ENCODE results near the gene SMARCD1.

The SMARCD1 gene

GRCh38 chr12:50057896-50058670 is 27.1 kb upstream of the SMARCD1 start:
- H3K79me2 ChIP-seq (ENCODE audit: insufficient read depth, low read depth), result no peaks in the 10 kb centered on the region
- H3K36me3 ChIP-seq (ENCODE audit: insufficient read depth), result no peaks in the 10 kb centered on the region
- H3K27ac ChIP-seq, result no peak overlapping the region
- TF ChIP-seq CTCF (conservative IDR thresholded peaks at IDR 0.05; ENCODE audit: low read depth, low read length), result no peak
- H4K20me1 ChIP-seq (ENCODE audit: insufficient read depth), result no peaks in the 10 kb centered on the region
- H3K4me2 ChIP-seq, result peak overlapping the region; percentile 35; the same call in 1 of the 2 replicates
- peaks cover 21% of the 10 kb centered on the region for H3K4me1 ChIP-seq (ENCODE audit: low read depth, poor library complexity, severe bottlenecking)
- H3K4me3 ChIP-seq (IDR thresholded peaks at IDR 0.05; ENCODE audit: insufficient read depth, low read depth, low read length), result no peak overlapping the region
- peaks cover 12% of the 10 kb centered on the region for H3K27me3 ChIP-seq (ENCODE audit: insufficient read depth, low read depth)
- H2AFZ ChIP-seq (ENCODE audit: low read depth), result peak overlapping the region; percentile 88
- no peak overlapping the region for H3K9ac ChIP-seq

- Histone ChIP-seq H3K27ac (no peak overlapping the region), H3K4me2 (no peak overlapping the region), H3K4me3 (IDR thresholded peaks at IDR 0.05; ENCODE audit: insufficient read depth, low read depth, low read length) (no peak overlapping the region), H3K36me3 (ENCODE audit: insufficient read depth) (no peaks in the 10 kb centered on the region), H3K79me2 (ENCODE audit: insufficient read depth, low read depth) (no peaks in the 10 kb centered on the region), H3K4me1 (ENCODE audit: low read depth, poor library complexity, severe bottlenecking) (peaks cover 21% of the 10 kb centered on the region), H3K9ac (no peak overlapping the region), H3K27me3 (ENCODE audit: insufficient read depth, low read depth) (peaks cover 12% of the 10 kb centered on the region), H2AFZ (ENCODE audit: low read depth) (no peak overlapping the region), H4K20me1 (ENCODE audit: insufficient read depth) (no peaks in the 10 kb centered on the region)
- TF ChIP-seq CTCF (conservative IDR thresholded peaks at IDR 0.05; ENCODE audit: low read depth, low read length), result no peak
Measured at GRCh38 chr12:50058743-50059312, 26.3 kb upstream of the SMARCD1 start.

- Histone ChIP-seq H3K4me3 (IDR thresholded peaks at IDR 0.05; ENCODE audit: insufficient read depth, low read depth, low read length) (no peak overlapping the region), H2AFZ (ENCODE audit: low read depth) (no peak overlapping the region), H3K4me1 (ENCODE audit: low read depth, poor library complexity, severe bottlenecking) (peaks cover 21% of the 10 kb centered on the region), H3K27ac (no peak overlapping the region), H3K79me2 (ENCODE audit: insufficient read depth, low read depth) (no peaks in the 10 kb centered on the region), H3K27me3 (ENCODE audit: insufficient read depth, low read depth) (peaks cover 12% of the 10 kb centered on the region), H3K9ac (no peak overlapping the region), H3K36me3 (ENCODE audit: insufficient read depth) (no peaks in the 10 kb centered on the region), H4K20me1 (ENCODE audit: insufficient read depth) (no peaks in the 10 kb centered on the region), H3K4me2 (no peak overlapping the region)
- TF ChIP-seq CTCF (conservative IDR thresholded peaks at IDR 0.05; ENCODE audit: low read depth, low read length), result no peak
Measured at GRCh38 chr12:50059440-50060119, 25.6 kb upstream of the SMARCD1 start.

DNA sequence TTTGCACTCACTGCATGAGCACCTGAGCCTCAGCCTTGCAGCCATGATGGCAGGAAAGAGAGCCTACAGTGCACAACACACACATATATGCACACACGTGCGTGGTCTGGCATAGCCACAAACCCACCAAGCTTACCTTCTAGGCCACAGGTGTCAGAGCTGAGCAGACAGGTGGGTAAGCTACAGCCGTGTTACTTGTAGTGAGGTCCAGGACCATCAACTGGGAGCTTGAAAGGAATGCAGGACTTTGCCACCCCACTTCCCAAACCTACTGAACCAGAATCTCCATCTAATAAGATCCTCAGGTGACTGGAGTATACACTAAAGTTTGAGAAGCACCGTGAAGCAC is 25.0 kb upstream of the SMARCD1 start:
- H4K20me1 ChIP-seq (ENCODE audit: insufficient read depth), result no peaks in the 10 kb centered on the region
- peaks cover 12% of the 10 kb centered on the region for H3K27me3 ChIP-seq (ENCODE audit: insufficient read depth, low read depth)
- no peaks in the 10 kb centered on the region for H3K36me3 ChIP-seq (ENCODE audit: insufficient read depth)
- H3K4me1 ChIP-seq (ENCODE audit: low read depth, poor library complexity, severe bottlenecking), result peaks cover 21% of the 10 kb centered on the region
- H2AFZ ChIP-seq (ENCODE audit: low read depth), result no peak overlapping the region
- H3K79me2 ChIP-seq (ENCODE audit: insufficient read depth, low read depth), result no peaks in the 10 kb centered on the region
- H3K27ac ChIP-seq, result no peak overlapping the region
- H3K9ac ChIP-seq, result no peak overlapping the region
- H3K4me3 ChIP-seq (IDR thresholded peaks at IDR 0.05; ENCODE audit: insufficient read depth, low read depth, low read length), result no peak overlapping the region
- no peak for TF ChIP-seq CTCF (conservative IDR thresholded peaks at IDR 0.05; ENCODE audit: low read depth, low read length)
- H3K4me2 ChIP-seq, result no peak overlapping the region
